Activated CD4-positive, alpha-beta T cell treated with anti-CD3 and anti-CD28 coated beads, Interleukin-2, Interleukin-4, amounts not matched to agents 100 ng/mL and 50 ng/mL, durations not matched to agents 16 hours and 8 hours (primary cell): ENCODE results near the gene TEKT5.

ENCODE experiments used
- DNase-seq: peaks from one replicate; pipeline ENCODE4 v3.0.0-alpha.2; 2020; ENCODE audit warnings: low spot score

Gene TEKT5

GRCh38 chr16:10608687-10609401, 85.9 kb downstream of the TEKT5 start:
- no peak for DNase-seq

GRCh38 chr16:10607157-10607556, 87.6 kb downstream of the TEKT5 start:
- no peak for DNase-seq

- no peak for DNase-seq
Observed at GRCh38 chr16:10606607-10607006, 88.1 kb downstream of the TEKT5 start.

GRCh38 chr16:10605636-10606035, 89.1 kb downstream of the TEKT5 start:
- no peak for DNase-seq

GRCh38 chr16:10601444-10602408, 93.0 kb downstream of the TEKT5 start:
- no peak for DNase-seq

GRCh38 chr16:10600782-10601443, 93.8 kb downstream of the TEKT5 start:
- DNase-seq = no peak

GRCh38 chr16:10599626-10600025, 95.1 kb downstream of the TEKT5 start:
- DNase-seq = no peak

- DNase-seq = no peak
Observed at GRCh38 chr16:10598157-10598556, 96.6 kb downstream of the TEKT5 start.

GRCh38 chr16:10597187-10597601, 97.5 kb downstream of the TEKT5 start:
- DNase-seq = peak; percentile 16

- DNase-seq = no peak
Observed at GRCh38 chr16:10594312-10594950, 100.3 kb downstream of the TEKT5 start.

GRCh38 chr16:10592611-10593010, 102.1 kb downstream of the TEKT5 start:
- no peak for DNase-seq

GRCh38 chr16:10590342-10590741, 104.4 kb downstream of the TEKT5 start:
- DNase-seq = no peak

- no peak for DNase-seq
Observed at GRCh38 chr16:10589109-10589508, 105.6 kb downstream of the TEKT5 start.

GRCh38 chr16:10587622-10588021, 107.1 kb downstream of the TEKT5 start:
- DNase-seq = no peak

GRCh38 chr16:10584981-10585438, 109.7 kb downstream of the TEKT5 start:
- DNase-seq = no peak

GRCh38 chr16:10583269-10583668, 111.5 kb downstream of the TEKT5 start:
- DNase-seq = no peak

- DNase-seq = no peak
Observed at GRCh38 chr16:10581507-10581906, 113.2 kb downstream of the TEKT5 start.

GRCh38 chr16:10580883-10581247, 113.9 kb downstream of the TEKT5 start:
- no peak for DNase-seq

- DNase-seq = no peak
Observed at GRCh38 chr16:10579965-10580882, 114.5 kb downstream of the TEKT5 start, which contains the start of gene EMP2. EMP2 (minus strand) TSS chr16:10580598; CDS start chr16:10547617, 32,981 bp downstream.

- DNase-seq = no peak
Observed at GRCh38 chr16:10579575-10579964, 115.2 kb downstream of the TEKT5 start.
